HepG2 (cell line): ENCODE measurements around the gene GTF2H3. TPM values are rescaled to one million over a fixed set of nuclear protein-coding genes. Genes with fewer than 3 reads are reported as not detected.

Experiments
- CHD4 ChIP-seq: fragments of 200-600 bp; sonication (generic); IDR thresholded peaks from 2 replicates; pipeline ENCODE4 v1.7.0; 2017; ENCODE audit warnings: mild to moderate bottlenecking, low read length, borderline replicate concordance
- HNF4A ChIP-seq: sonication (generic); formaldehyde crosslinking; IDR thresholded peaks from 2 replicates; pipeline ENCODE4 v1.4.0; 2020; ENCODE audit warnings: missing genetic modification reagents
- ISX ChIP-seq: sonication (generic); formaldehyde crosslinking; conservative IDR thresholded peaks from 2 replicates; pipeline ENCODE4 v1.5.0; 2020; ENCODE audit warnings: missing genetic modification reagents
- KLF12 ChIP-seq: sonication (generic); formaldehyde crosslinking; IDR thresholded peaks from 2 replicates; pipeline ENCODE4 v1.4.0; 2020; ENCODE audit warnings: missing genetic modification reagents, borderline replicate concordance
- RELA ChIP-seq: sonication (generic); formaldehyde crosslinking; IDR thresholded peaks from 2 replicates; pipeline ENCODE4 v1.4.0; 2020; ENCODE audit warnings: missing genetic modification reagents
- ZFP36 ChIP-seq: fragments of 150-350 bp; IDR thresholded peaks from 2 replicates; pipeline ENCODE4 v1.6.1; 2018; ENCODE audit warnings: borderline replicate concordance, low read length, low read depth; ENCODE audit not compliant: partially characterized antibody
- ZNF333 ChIP-seq: sonication (generic); formaldehyde crosslinking; IDR thresholded peaks from 2 replicates; pipeline ENCODE4 v1.4.0; 2020; ENCODE audit warnings: mild to moderate bottlenecking, missing genetic modification reagents, borderline replicate concordance
- ZNF430 ChIP-seq: sonication (generic); formaldehyde crosslinking; IDR thresholded peaks from 2 replicates; pipeline ENCODE4 v1.9.0; 2021; ENCODE audit warnings: mild to moderate bottlenecking, missing genetic modification reagents
- ZNF431 ChIP-seq: sonication (generic); formaldehyde crosslinking; IDR thresholded peaks from 2 replicates; pipeline ENCODE4 v1.9.0; 2022; ENCODE audit warnings: missing genetic modification reagents, low read depth, mild to moderate bottlenecking, borderline replicate concordance
- ZNF446 ChIP-seq: sonication (generic); formaldehyde crosslinking; IDR thresholded peaks from 2 replicates; pipeline ENCODE4 v1.5.0; 2020; ENCODE audit warnings: mild to moderate bottlenecking, missing genetic modification reagents
- ZNF570 ChIP-seq: sonication (generic); formaldehyde crosslinking; IDR thresholded peaks from 2 replicates; pipeline ENCODE4 v1.4.0; 2020; ENCODE audit warnings: mild to moderate bottlenecking, missing genetic modification reagents, borderline replicate concordance
- ZNF598 ChIP-seq: sonication (generic); formaldehyde crosslinking; IDR thresholded peaks from 2 replicates; pipeline ENCODE4 v1.5.1; 2020; ENCODE audit warnings: mild to moderate bottlenecking, missing genetic modification reagents, borderline replicate concordance
- ZNF788 ChIP-seq: sonication (generic); formaldehyde crosslinking; IDR thresholded peaks from 2 replicates; pipeline ENCODE4 v1.5.0; 2020; ENCODE audit warnings: mild to moderate bottlenecking, missing genetic modification reagents, borderline replicate concordance
- ZSCAN9 ChIP-seq: IDR thresholded peaks from 2 replicates; pipeline ENCODE4 v1.6.1; 2016; ENCODE audit warnings: borderline replicate concordance
- polyA plus RNA-seq, 8 experiments: library from polyadenylated mRNA; depleted of rRNA in 3 of 8; stranded (reverse) in 7 of 8; unstranded in 1 of 8; fragments of >200 nt; fragmentation: Illumina TruSeq in 4 of 8; extraction: Trizol in 4 of 8; gene quantifications; 2 replicates each; pipeline versions ENCODE4 v1.2.1 to v1.2.3, GENCODE V29; 2011 to 2016; ENCODE audit warnings: low read depth in 4 of 8, missing spikeins in 1 of 8, mixed read lengths in 1 of 8; ENCODE audit not compliant: insufficient read depth in 1 of 8
- total RNA-seq, 5 experiments: library from RNA; depleted of rRNA; stranded (reverse); fragments of >200 nt; fragmentation: Illumina TruSeq; extraction: Trizol; gene quantifications; 2 replicates each; pipeline ENCODE4 v1.2.3, GENCODE V29; 2016; ENCODE audit warnings: low read depth in 1 of 5
- TF ChIP-seq, protein P1 (sequence below): sonication (generic); formaldehyde crosslinking; IDR thresholded peaks from 2 replicates; pipeline ENCODE4 v1.5.1; 2020; ENCODE audit warnings: mild to moderate bottlenecking, missing genetic modification reagents, moderate library complexity
- TF ChIP-seq, protein P2 (sequence below): sonication (generic); formaldehyde crosslinking; IDR thresholded peaks from 2 replicates; pipeline ENCODE4 v1.4.0; 2020; ENCODE audit warnings: missing genetic modification reagents; ENCODE audit errors: not compliant biosample characterization
- TF ChIP-seq, protein P3 (sequence below): sonication (generic); formaldehyde crosslinking; IDR thresholded peaks from 2 replicates; pipeline ENCODE4 v1.4.0; 2020; ENCODE audit warnings: low read depth, missing genetic modification reagents

Gene GTF2H3
- total and polyA plus RNA-seq, 2 of the 13 experiments (the other 11 are each of a cell fraction or from before 2014, with no cell fraction given) = 35.8 to 58.8 TPM

DNA sequence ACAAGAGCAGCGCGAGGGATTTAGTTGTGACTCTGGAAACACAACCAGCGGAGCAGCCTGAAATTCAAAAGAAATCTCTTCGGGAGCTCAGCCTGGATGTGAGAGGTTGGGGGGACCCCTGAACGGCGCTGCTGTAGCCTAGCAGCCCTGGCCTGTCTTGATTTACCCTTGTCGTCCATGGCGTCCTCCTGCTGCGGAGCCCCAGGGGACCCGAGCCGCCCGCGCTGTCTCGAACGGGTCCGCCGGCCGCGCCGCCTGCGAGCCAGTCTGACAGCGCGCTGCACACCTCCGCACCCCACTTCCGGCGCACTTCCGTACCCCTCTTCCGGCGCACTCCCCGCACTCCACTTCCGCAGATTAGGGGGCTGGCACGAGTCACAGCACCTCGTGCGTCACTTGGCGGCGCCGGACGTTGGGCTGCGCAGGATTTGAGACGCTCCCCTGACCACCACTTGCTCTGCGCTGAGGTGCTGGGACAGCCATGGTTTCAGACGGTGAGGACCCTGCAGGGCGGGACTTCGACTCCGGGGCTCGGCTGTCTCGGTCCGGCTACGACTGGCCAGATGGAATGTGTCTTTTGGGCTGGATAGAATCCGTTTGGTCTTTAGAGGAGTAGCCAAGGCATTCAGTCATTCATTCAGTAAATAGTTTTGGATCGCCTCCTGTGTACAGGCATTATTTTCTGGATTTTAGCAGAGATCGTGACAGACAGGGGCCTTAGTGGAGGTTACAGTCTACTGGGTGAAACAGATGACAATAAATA is at the start of gene GTF2H3, which contains the start of gene EIF2B1 (continued):
- TF ChIP-seq, protein P1, sequence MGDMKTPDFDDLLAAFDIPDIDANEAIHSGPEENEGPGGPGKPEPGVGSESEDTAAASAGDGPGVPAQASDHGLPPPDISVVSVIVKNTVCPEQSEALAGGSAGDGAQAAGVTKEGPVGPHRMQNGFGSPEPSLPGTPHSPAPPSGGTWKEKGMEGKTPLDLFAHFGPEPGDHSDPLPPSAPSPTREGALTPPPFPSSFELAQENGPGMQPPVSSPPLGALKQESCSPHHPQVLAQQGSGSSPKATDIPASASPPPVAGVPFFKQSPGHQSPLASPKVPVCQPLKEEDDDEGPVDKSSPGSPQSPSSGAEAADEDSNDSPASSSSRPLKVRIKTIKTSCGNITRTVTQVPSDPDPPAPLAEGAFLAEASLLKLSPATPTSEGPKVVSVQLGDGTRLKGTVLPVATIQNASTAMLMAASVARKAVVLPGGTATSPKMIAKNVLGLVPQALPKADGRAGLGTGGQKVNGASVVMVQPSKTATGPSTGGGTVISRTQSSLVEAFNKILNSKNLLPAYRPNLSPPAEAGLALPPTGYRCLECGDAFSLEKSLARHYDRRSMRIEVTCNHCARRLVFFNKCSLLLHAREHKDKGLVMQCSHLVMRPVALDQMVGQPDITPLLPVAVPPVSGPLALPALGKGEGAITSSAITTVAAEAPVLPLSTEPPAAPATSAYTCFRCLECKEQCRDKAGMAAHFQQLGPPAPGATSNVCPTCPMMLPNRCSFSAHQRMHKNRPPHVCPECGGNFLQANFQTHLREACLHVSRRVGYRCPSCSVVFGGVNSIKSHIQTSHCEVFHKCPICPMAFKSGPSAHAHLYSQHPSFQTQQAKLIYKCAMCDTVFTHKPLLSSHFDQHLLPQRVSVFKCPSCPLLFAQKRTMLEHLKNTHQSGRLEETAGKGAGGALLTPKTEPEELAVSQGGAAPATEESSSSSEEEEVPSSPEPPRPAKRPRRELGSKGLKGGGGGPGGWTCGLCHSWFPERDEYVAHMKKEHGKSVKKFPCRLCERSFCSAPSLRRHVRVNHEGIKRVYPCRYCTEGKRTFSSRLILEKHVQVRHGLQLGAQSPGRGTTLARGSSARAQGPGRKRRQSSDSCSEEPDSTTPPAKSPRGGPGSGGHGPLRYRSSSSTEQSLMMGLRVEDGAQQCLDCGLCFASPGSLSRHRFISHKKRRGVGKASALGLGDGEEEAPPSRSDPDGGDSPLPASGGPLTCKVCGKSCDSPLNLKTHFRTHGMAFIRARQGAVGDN = peak; percentile 91
- TF ChIP-seq ZNF333 (no peak), ISX (CRISPR knock-in tag) (no peak), RELA (CRISPR knock-in tag) (0 out of 2 replicates have a peak, but pooled peaks have one; percentile 44), HNF4A (CRISPR knock-in tag) (peak; percentile 9; the same call in 1 of the 2 replicates), ZSCAN9 (CRISPR knock-in tag) (no peak), ZNF788 (peak; percentile 96), CHD4 (no peak), ZNF598 (CRISPR knock-in tag) (peak; percentile 73; the same call in 1 of the 2 replicates), ZFP36 (no peak), KLF12 (CRISPR knock-in tag) (0 out of 2 replicates have a peak, but pooled peaks have one; percentile 70), ZNF430 (CRISPR knock-in tag) (peak; percentile 68; the same call in 1 of the 2 replicates), ZNF431 (peak; percentile 88; the same call in 1 of the 2 replicates), ZNF570 (CRISPR knock-in tag) (no peak), ZNF446 (CRISPR knock-in tag) (no peak)
- TF ChIP-seq, protein P2, sequence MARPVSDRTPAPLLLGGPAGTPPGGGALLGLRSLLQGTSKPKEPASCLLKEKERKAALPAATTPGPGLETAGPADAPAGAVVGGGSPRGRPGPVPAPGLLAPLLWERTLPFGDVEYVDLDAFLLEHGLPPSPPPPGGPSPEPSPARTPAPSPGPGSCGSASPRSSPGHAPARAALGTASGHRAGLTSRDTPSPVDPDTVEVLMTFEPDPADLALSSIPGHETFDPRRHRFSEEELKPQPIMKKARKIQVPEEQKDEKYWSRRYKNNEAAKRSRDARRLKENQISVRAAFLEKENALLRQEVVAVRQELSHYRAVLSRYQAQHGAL (CRISPR knock-in tag) = no peak
- TF ChIP-seq, protein P3, sequence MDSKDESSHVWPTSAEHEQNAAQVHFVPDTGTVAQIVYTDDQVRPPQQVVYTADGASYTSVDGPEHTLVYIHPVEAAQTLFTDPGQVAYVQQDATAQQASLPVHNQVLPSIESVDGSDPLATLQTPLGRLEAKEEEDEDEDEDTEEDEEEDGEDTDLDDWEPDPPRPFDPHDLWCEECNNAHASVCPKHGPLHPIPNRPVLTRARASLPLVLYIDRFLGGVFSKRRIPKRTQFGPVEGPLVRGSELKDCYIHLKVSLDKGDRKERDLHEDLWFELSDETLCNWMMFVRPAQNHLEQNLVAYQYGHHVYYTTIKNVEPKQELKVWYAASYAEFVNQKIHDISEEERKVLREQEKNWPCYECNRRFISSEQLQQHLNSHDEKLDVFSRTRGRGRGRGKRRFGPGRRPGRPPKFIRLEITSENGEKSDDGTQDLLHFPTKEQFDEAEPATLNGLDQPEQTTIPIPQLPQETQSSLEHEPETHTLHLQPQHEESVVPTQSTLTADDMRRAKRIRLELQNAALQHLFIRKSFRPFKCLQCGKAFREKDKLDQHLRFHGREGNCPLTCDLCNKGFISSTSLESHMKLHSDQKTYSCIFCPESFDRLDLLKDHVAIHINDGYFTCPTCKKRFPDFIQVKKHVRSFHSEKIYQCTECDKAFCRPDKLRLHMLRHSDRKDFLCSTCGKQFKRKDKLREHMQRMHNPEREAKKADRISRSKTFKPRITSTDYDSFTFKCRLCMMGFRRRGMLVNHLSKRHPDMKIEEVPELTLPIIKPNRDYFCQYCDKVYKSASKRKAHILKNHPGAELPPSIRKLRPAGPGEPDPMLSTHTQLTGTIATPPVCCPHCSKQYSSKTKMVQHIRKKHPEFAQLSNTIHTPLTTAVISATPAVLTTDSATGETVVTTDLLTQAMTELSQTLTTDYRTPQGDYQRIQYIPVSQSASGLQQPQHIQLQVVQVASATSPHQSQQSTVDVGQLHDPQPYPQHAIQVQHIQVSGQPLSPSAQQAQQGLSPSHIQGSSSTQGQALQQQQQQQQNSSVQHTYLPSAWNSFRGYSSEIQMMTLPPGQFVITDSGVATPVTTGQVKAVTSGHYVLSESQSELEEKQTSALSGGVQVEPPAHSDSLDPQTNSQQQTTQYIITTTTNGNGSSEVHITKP = 0 out of 2 replicates have a peak, but pooled peaks have one; percentile 61
